ENCODE results near the gene SETD5. TPM values are rescaled to one million over a fixed set of nuclear protein-coding genes. Genes with fewer than 3 reads are reported as not detected.

SETD5 gene
- total RNA-seq, 2 donors from 2014 or later: 102 to 131 TPM

DNA sequence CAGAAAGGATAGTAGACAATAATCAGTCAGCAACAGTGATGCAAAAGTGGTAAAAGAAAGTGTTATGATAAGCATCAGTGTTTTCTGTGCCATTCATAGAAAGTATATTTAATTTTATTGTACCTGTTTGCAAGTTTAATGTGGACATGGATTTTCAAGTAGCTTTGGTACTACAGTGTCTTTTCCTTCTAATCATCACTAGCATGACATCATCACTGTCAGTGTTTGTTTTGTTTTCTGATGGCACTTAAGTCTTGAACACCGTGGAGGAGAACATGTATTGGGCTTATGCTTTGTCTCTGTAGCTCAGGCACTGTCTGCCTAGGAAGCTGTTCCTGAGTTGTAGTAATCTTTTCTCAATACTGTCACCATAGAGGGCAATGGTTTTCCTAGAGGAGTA is 41.9 kb downstream of the SETD5 start:
- Histone ChIP-seq H3K9me3 (no peaks in the 10 kb centered on the region), H3K4me3 (no peak overlapping the region), H3K27ac (no peak overlapping the region), H3K4me1 (ENCODE audit: control insufficient read depth in 1 of 2, low read depth in 2 of 2) (no peaks in the 10 kb centered on the region), H3K27me3 (replicated peaks; ENCODE audit: insufficient read depth) (no peaks in the 10 kb centered on the region), H3K36me3 (peaks cover 79% of the 10 kb centered on the region)
- DNase-seq (ENCODE audit: low spot score) (no peak), ATAC-seq (ENCODE audit: insufficient number of reproducible peaks, low FRiP score, low read depth) (no peak)
- TF ChIP-seq, protein P1, sequence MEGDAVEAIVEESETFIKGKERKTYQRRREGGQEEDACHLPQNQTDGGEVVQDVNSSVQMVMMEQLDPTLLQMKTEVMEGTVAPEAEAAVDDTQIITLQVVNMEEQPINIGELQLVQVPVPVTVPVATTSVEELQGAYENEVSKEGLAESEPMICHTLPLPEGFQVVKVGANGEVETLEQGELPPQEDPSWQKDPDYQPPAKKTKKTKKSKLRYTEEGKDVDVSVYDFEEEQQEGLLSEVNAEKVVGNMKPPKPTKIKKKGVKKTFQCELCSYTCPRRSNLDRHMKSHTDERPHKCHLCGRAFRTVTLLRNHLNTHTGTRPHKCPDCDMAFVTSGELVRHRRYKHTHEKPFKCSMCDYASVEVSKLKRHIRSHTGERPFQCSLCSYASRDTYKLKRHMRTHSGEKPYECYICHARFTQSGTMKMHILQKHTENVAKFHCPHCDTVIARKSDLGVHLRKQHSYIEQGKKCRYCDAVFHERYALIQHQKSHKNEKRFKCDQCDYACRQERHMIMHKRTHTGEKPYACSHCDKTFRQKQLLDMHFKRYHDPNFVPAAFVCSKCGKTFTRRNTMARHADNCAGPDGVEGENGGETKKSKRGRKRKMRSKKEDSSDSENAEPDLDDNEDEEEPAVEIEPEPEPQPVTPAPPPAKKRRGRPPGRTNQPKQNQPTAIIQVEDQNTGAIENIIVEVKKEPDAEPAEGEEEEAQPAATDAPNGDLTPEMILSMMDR (IDR thresholded peaks at IDR 0.05): no peak

DNA sequence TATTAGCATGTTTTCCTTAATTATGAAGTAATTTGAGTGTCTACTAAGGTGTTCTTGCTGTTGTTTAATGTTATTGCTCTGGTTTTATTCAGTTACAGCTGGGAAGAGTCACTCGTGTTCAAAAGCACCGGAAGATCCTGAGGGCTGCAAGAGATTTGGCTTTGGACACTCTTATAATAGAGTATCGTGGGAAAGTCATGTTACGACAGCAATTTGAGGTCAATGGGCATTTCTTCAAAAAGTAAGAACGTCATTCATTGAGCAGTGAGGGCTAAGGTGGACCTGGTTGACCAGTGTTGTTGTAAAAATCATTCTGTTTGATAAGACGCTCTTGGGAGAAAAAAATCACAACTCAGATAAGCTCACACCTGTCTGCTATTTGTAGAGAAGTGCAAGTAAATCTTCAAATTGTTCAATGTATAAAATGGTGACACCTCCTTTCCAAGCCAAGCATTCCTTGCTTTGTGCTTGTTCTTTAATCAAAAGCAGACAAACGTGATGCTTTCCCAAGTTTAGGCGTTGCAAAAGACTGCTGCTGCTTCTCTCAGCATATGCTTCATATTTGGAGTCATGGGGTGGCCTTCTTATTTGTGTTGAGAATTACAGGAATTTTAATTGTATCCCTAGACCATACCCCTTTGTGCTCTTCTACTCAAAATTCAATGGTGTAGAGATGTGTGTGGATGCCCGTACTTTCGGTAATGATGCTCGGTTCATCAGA is 44.2 kb downstream of the SETD5 start:
- no peaks in the 10 kb centered on the region for H3K4me1 ChIP-seq (ENCODE audit: control insufficient read depth in 1 of 2, low read depth in 2 of 2)
- no peak overlapping the region for H3K27ac ChIP-seq
- H3K36me3 ChIP-seq: peaks cover 78% of the 10 kb centered on the region
- DNase-seq (ENCODE audit: low spot score) (no peak), ATAC-seq (ENCODE audit: insufficient number of reproducible peaks, low FRiP score, low read depth) (no peak)
- TF ChIP-seq, protein P1 (IDR thresholded peaks at IDR 0.05): no peak
- H3K9me3 ChIP-seq: no peaks in the 10 kb centered on the region
- no peaks in the 10 kb centered on the region for H3K27me3 ChIP-seq (replicated peaks; ENCODE audit: insufficient read depth)
- H3K4me3 ChIP-seq: no peak overlapping the region

DNA sequence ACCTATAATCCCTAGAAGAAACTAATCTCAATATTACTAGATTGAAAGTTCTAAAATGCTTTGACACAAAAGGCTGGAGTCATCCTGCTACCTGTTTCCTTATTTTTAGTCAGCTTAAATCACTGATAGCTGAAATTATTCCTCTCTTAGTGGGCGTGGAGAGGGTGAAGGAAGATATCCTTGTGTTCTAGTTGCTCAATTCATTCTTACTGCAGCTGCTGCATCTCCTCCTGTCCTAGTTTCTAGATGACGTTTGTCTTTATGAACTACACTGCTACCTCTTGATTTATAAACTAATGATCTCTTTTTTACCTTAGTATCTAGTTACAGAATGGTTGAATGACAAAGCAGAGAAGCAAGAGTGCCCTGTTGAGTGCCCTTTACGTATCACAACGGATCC is 50.7 kb downstream of the SETD5 start:
- TF ChIP-seq, protein P1 (IDR thresholded peaks at IDR 0.05): no peak
- H3K36me3 ChIP-seq: peaks cover 74% of the 10 kb centered on the region
- DNase-seq (ENCODE audit: low spot score) (no peak), ATAC-seq (ENCODE audit: insufficient number of reproducible peaks, low FRiP score, low read depth) (no peak)
- no peak overlapping the region for H3K27ac ChIP-seq
- H3K4me3 ChIP-seq: no peak overlapping the region
- no peaks in the 10 kb centered on the region for H3K9me3 ChIP-seq
- H3K4me1 ChIP-seq (ENCODE audit: control insufficient read depth in 1 of 2, low read depth in 2 of 2): no peaks in the 10 kb centered on the region
- H3K27me3 ChIP-seq (replicated peaks; ENCODE audit: insufficient read depth): no peaks in the 10 kb centered on the region

DNA sequence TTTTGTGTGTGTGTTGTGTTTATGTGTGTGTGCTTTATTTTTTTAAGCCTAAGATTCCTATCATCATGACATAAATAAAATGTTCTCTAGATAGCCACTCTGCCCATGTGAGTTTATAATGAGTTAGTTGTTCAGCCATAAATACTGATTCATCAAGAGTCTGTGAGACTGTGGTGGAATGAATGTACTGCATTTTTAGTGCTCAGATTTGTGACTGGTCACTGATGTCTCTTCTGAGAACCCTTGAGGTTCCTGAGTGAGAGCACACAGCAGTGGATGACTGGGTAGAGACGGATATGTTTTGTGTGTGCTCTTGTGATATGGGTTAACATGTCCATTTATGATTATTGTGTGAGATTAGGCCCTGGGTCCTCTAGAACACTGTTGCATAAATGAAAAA is 51.2 kb downstream of the SETD5 start:
- no peaks in the 10 kb centered on the region for H3K4me1 ChIP-seq (ENCODE audit: control insufficient read depth in 1 of 2, low read depth in 2 of 2)
- TF ChIP-seq, protein P1 (IDR thresholded peaks at IDR 0.05): no peak
- DNase-seq (ENCODE audit: low spot score) (no peak), ATAC-seq (ENCODE audit: insufficient number of reproducible peaks, low FRiP score, low read depth) (no peak)
- H3K4me3 ChIP-seq: no peak overlapping the region
- H3K27ac ChIP-seq: no peak overlapping the region
- no peaks in the 10 kb centered on the region for H3K9me3 ChIP-seq
- H3K36me3 ChIP-seq: peaks cover 74% of the 10 kb centered on the region
- no peaks in the 10 kb centered on the region for H3K27me3 ChIP-seq (replicated peaks; ENCODE audit: insufficient read depth)

DNA sequence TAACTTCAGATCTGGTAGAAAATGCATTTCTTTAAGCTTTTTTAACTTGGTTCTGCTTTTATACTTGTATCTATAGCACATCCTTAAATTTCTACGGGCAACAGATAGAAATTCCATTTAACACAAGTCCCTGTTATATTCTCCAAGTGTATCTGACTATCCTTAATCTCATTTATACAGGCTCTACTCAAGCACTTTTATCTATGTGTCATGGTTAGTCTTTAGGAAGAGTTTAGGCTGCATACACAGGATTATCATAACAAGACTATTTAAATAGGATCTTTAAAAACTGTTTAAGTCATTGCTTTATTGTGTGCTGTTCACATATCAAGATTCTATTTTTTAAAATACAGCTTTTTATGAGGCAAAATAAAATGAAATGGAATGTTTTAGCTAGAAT is 52.7 kb downstream of the SETD5 start:
- DNase-seq (ENCODE audit: low spot score) (no peak), ATAC-seq (ENCODE audit: insufficient number of reproducible peaks, low FRiP score, low read depth) (no peak)
- H3K9me3 ChIP-seq: no peaks in the 10 kb centered on the region
- TF ChIP-seq, protein P1 (IDR thresholded peaks at IDR 0.05): no peak
- peaks cover 65% of the 10 kb centered on the region for H3K36me3 ChIP-seq
- no peaks in the 10 kb centered on the region for H3K4me1 ChIP-seq (ENCODE audit: control insufficient read depth in 1 of 2, low read depth in 2 of 2)
- no peak overlapping the region for H3K27ac ChIP-seq
- H3K4me3 ChIP-seq: no peak overlapping the region
- H3K27me3 ChIP-seq (replicated peaks; ENCODE audit: insufficient read depth): no peaks in the 10 kb centered on the region

Data from thoracic aorta (tissue), 2 donors.